Measurements from ENCODE around the gene BRMS1L. TPM values are rescaled to one million over a fixed set of nuclear protein-coding genes. Genes with fewer than 3 reads are reported as not detected.

The BRMS1L gene
- total and polyA plus RNA-seq, 2 experiments from 2014 or later, result 6.6 to 9.5 TPM

DNA sequence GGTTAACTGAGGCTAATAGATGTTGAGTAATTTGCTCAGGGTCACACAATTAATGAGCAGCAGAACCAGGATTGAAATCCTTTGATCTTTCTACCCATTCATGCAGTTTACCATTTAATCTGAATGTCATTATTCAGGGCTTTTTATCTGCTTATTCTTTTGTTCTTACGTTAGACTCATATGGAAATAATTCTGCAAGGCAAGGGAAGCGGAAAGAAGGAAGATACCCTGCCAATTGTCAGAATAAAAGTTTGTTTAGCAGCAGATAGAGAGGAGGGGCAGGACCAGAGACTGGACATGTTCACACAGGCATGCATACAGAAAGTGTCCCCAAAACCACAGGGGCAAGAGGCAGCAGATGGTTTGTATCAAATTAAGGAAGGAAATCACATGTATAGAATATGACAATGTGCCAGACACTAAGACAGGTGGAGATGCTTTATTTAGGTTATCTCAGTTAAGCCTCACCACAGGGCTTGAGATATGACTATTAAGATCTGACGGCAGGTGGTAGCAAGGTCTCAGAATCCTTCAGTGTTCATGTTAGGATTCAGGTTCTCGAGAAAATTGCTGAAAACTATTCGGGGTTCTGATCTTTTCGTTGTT, 29.8 kb downstream of the BRMS1L start:
- Histone ChIP-seq H3K79me2 (ENCODE audit: insufficient read depth) (no peaks in the 10 kb centered on the region), H3F3A (ENCODE audit: insufficient read depth) (peaks cover 5% of the 10 kb centered on the region; the same call in 1 of the 2 replicates), H3K36me3 (ENCODE audit: low read depth) (peaks cover 4% of the 10 kb centered on the region; the same call in 1 of the 2 replicates), H3K4me2 (ENCODE audit: unreplicated experiment) (no peak overlapping the region), H3K4me1 (ENCODE audit: insufficient read depth) (no peaks in the 10 kb centered on the region), H3K27me3 (replicated peaks; ENCODE audit: insufficient read depth) (no peaks in the 10 kb centered on the region), H2AFZ (no peak overlapping the region), H3K4me3 (no peak overlapping the region), H3K27ac (no peak overlapping the region), H4K20me1 (ENCODE audit: insufficient read depth) (no peaks in the 10 kb centered on the region), H3K9me2 (ENCODE audit: insufficient read depth) (no peaks in the 10 kb centered on the region), H3K9me3 (ENCODE audit: low read depth) (no peaks in the 10 kb centered on the region), H3K9ac (no peak overlapping the region)
- WGBS, 2 experiments (ENCODE audit: low coverage in 1 of 2, low lambda C conversion rate in 2 of 2, missing lambda C conversion rate in 2 of 2), result 72 to 76% methylated on average over 6 of the region's 6 CpGs
- in situ Hi-C loops (cut with MboI), result no loop called here
- no peak for TF ChIP-seq EZH2phosphoT487 (IDR thresholded peaks at IDR 0.05; ENCODE audit: insufficient read depth, low read depth)
- no peak for TF ChIP-seq EZH2 (IDR thresholded peaks at IDR 0.05; ENCODE audit: insufficient read depth, poor library complexity, severe bottlenecking)
- DNase-seq, result no peak

DNA sequence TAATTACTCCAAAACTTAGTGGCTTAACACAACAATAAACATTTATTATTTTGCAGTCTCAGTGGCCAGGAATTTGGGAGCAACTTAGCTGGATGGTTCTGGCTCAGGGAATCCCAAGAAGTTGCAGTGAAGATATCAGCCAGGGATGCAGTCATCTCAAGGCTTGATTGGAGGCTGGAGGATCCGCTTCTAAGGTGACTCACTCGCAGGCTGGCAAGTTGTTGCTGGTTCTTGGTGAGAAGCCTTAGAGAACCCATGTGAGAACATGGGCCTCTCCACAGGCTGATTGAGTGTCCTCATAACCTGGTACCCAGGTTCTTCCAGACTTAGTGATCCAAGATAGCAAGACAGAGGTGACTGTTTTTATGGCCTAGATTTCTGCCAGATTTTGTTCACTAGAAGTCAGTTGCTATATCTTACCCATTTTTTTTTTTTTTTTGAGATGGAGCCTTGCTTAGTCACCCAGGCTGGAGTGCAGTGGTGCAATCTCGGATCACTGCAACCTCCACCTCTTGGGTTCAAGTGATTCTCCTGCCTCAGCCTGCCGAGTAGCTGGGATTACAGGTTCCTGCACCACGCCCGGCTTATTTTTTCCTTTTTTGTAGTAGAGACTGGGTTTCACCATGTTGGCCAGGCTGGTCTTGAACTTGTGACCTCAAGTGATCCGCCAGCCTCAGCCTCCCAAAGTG, 32.5 kb downstream of the BRMS1L start:
- Histone ChIP-seq H3K27ac (no peak overlapping the region), H3K4me2 (ENCODE audit: unreplicated experiment) (no peak overlapping the region), H3K4me1 (ENCODE audit: insufficient read depth) (no peaks in the 10 kb centered on the region), H3K9ac (no peak overlapping the region), H2AFZ (no peak overlapping the region), H3K79me2 (ENCODE audit: insufficient read depth) (no peaks in the 10 kb centered on the region), H3K4me3 (no peak overlapping the region), H3K9me2 (ENCODE audit: insufficient read depth) (no peaks in the 10 kb centered on the region), H3F3A (ENCODE audit: insufficient read depth) (peaks cover 5% of the 10 kb centered on the region; the same call in 1 of the 2 replicates), H4K20me1 (ENCODE audit: insufficient read depth) (no peaks in the 10 kb centered on the region), H3K9me3 (ENCODE audit: low read depth) (no peaks in the 10 kb centered on the region), H3K36me3 (ENCODE audit: low read depth) (0 out of 2 replicates have a peak, but pooled peaks cover 6% of the 10 kb centered on the region), H3K27me3 (replicated peaks; ENCODE audit: insufficient read depth) (no peaks in the 10 kb centered on the region)
- DNase-seq, result peak; percentile 63
- in situ Hi-C loops (cut with MboI), result no loop called here
- TF ChIP-seq EZH2phosphoT487 (IDR thresholded peaks at IDR 0.05; ENCODE audit: insufficient read depth, low read depth) (no peak), EZH2 (IDR thresholded peaks at IDR 0.05; ENCODE audit: insufficient read depth, poor library complexity, severe bottlenecking) (no peak)
- WGBS, 2 experiments (ENCODE audit: low coverage in 1 of 2, low lambda C conversion rate in 2 of 2, missing lambda C conversion rate in 2 of 2), result 94 to 99% methylated on average over 7 of the region's 7 CpGs

DNA sequence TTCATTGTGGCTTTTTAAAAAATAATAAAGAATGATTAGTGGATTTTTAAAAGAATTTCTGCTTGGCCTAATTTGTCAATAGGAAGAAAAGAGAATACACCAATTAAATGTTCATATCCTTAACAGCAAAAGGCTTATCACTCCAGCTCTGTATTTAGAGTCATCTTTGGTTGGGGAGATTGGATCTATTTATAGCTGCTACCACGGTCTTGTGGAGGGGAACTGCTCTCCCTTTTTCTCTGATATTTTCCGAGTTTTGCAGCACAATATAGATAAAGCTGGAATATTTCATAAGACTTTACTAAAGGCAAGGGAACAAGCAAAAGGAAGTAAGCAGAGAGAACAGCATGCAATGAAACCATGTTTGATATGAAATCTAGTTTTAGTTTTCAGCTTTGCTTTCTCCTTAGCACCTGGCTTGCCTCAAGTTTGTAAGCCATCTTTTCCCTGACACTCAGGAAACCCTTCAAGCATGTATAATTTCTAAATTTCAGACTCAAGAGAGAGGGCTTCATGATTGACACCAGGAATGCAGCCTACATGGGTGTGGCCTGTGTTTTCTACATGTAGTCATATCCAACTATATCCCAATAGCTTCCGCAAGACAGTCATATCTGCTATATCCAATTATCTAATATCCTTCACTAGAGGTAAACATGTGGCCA, 35.2 kb downstream of the BRMS1L start:
- Histone ChIP-seq H3K36me3 (ENCODE audit: low read depth) (0 out of 2 replicates have a peak, but pooled peaks cover 8% of the 10 kb centered on the region), H3K4me1 (ENCODE audit: insufficient read depth) (no peaks in the 10 kb centered on the region), H3K4me2 (ENCODE audit: unreplicated experiment) (no peak overlapping the region), H4K20me1 (ENCODE audit: insufficient read depth) (no peaks in the 10 kb centered on the region), H3K9me2 (ENCODE audit: insufficient read depth) (no peaks in the 10 kb centered on the region; the same call in 1 of the 2 replicates), H3K79me2 (ENCODE audit: insufficient read depth) (no peaks in the 10 kb centered on the region), H3K4me3 (no peak overlapping the region), H3K27me3 (replicated peaks; ENCODE audit: insufficient read depth) (no peaks in the 10 kb centered on the region), H3K9ac (no peak overlapping the region), H3K9me3 (ENCODE audit: low read depth) (no peaks in the 10 kb centered on the region), H3K27ac (no peak overlapping the region), H3F3A (ENCODE audit: insufficient read depth) (peaks cover 5% of the 10 kb centered on the region; the same call in 1 of the 2 replicates), H2AFZ (no peak overlapping the region)
- no peak for TF ChIP-seq EZH2phosphoT487 (IDR thresholded peaks at IDR 0.05; ENCODE audit: insufficient read depth, low read depth)
- no peak for DNase-seq
- in situ Hi-C loops (cut with MboI), result no loop called here
- WGBS, 2 experiments (ENCODE audit: low coverage in 1 of 2, low lambda C conversion rate in 2 of 2, missing lambda C conversion rate in 2 of 2), result 78 to 88% methylated on average over 3 of the region's 3 CpGs

DNA sequence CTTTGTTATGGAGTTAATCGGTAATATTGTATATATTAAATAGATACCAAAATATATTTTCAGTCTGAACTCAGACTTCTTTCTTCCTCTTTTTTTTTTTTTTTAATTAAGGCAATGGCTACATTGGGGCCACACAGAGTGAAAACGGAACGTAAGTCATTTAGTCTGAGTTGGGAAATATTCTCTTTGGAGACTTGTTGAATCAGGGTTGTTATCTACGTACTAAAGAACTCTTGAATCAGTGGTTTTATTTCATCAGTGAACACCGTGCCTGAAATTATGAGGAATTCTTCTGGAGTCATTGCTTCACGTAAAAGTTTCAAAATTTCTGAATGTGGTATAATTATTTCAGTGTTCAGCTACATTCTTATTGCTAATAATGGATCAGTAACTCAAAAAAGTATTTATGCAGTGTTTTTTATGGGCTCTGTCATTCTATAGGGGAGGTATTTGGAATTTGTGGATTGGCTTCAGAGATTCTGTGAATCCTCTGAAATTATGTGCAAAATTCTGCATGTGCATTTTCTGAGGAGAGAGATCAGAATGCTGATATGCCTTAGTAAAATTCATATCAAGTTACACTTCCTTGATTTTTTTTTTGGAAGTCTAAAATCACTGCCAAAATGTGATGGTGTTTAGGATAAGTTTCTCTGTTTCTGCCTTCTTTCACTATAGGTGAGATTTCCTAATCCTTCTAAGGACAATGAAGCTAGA, 39.6 kb downstream of the BRMS1L start:
- WGBS, 2 experiments (ENCODE audit: low coverage in 1 of 2, low lambda C conversion rate in 2 of 2, missing lambda C conversion rate in 2 of 2), result 95 to 96% methylated on average over 6 of the region's 6 CpGs
- H3K4me2 ChIP-seq (ENCODE audit: unreplicated experiment), result no peak overlapping the region
- H3K27me3 ChIP-seq (replicated peaks; ENCODE audit: insufficient read depth), result no peaks in the 10 kb centered on the region
- no peaks in the 10 kb centered on the region for H3K79me2 ChIP-seq (ENCODE audit: insufficient read depth)
- H3K36me3 ChIP-seq (ENCODE audit: low read depth), result 0 out of 2 replicates have a peak, but pooled peaks cover 8% of the 10 kb centered on the region
- DNase-seq, result no peak
- H3K4me1 ChIP-seq (ENCODE audit: insufficient read depth), result peaks cover 7% of the 10 kb centered on the region
- no peaks in the 10 kb centered on the region for H4K20me1 ChIP-seq (ENCODE audit: insufficient read depth)
- H3K27ac ChIP-seq, result no peak overlapping the region
- H3K4me3 ChIP-seq, result no peak overlapping the region
- H3K9me2 ChIP-seq (ENCODE audit: insufficient read depth), result no peaks in the 10 kb centered on the region; the same call in 1 of the 2 replicates
- H3K9ac ChIP-seq, result no peak overlapping the region
- H3F3A ChIP-seq (ENCODE audit: insufficient read depth), result no peaks in the 10 kb centered on the region
- H2AFZ ChIP-seq, result no peak overlapping the region
- TF ChIP-seq EZH2 (IDR thresholded peaks at IDR 0.05; ENCODE audit: insufficient read depth, poor library complexity, severe bottlenecking) (no peak), EZH2phosphoT487 (IDR thresholded peaks at IDR 0.05; ENCODE audit: insufficient read depth, low read depth) (no peak)
- H3K9me3 ChIP-seq (ENCODE audit: low read depth), result no peaks in the 10 kb centered on the region
- in situ Hi-C loops (cut with MboI), result no loop called here

Data from GM23248 (cell line).